Forelimb muscle (tissue), 1 donor: Measurements from ENCODE around the gene ITGA3. TPM values are rescaled to one million over a fixed set of nuclear protein-coding genes. Genes with fewer than 3 reads are reported as not detected.
"Not testable (repeated sequence)": the region's sequence is repeated elsewhere in the genome, so short reads cannot be mapped to it uniquely, and the experiment has no call there.

Experiments
- DNase-seq: peaks from one replicate; pipeline ENCODE4 v3.0.0-alpha.2; 2013; ENCODE audit warnings: low read depth
- polyA plus RNA-seq: library from polyadenylated mRNA; unstranded; fragments of 120-200 nt; gene quantifications from one replicate; pipeline ENCODE4 v1.2.1, GENCODE V29; 2013; ENCODE audit not compliant: insufficient read length

ITGA3 gene
- polyA plus RNA-seq, 1 donor: 29.0 TPM

DNA sequence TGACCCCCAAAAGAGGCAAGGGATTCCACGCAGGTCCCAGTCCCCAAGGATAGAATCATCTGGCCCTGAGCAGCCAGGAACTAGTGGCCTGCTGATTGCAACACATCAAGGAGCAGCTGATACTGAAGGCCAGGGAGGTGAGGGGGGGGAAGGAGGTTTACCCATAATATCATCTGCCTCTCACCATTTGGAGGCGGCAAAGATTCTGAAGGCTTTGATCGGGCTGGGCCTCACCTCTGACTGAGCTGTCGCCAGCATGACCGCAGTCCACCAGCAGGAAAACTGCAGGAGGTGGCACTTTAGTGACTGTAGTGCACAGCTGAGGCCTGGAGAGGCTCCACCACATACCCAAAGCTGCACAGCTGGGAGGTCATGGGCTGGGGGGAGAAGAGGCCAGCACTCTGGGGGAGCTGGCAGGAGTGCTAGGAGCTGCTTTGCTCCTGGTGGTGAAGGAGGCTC is 20.5 kb upstream of the ITGA3 start:
- DNase-seq: no peak

- no peak for DNase-seq
Observed at GRCh38 chr17:50035945-50036344, 20.0 kb upstream of the ITGA3 start.

GRCh38 chr17:50036455-50037261 is 19.3 kb upstream of the ITGA3 start:
- DNase-seq: no peak

DNA sequence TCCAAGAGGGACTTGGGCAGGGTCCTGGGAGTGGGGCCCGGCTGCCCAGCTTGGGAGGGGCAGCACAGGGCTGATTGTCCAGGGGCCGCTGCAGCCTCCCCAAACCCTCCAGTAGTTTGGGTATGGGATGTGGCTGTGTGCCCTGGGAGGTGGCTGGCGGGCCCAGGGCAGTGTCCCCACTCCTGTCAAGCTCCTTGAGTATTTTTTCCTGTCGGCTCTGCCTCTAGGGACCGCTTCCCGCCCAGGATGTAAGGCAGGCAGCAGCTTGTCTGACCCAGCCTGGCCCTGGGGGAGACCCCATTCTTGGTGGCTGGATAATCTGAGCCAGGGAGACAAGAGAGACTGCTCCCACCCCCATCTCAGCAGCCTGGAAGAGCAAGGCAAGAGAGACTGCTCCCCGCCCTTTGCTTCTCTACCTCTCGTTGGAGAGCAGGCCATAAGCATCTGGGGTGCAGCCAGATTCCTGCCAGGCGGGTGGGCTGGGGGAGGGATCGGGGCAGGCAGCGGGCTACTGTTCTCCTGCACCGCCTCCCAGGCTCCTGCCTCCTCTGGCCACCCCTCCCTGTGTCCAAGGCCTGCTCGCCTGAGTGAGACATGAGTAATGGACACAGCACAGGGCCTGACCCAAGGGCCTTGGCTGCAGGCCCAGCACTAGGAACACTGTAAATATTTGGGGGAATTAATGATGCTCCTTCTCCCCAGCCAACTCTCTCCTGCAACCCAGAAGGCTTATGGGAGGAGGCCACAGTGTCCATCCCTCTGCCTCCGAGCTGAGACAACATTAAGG is 18.4 kb upstream of the ITGA3 start:
- DNase-seq: no peak

DNA sequence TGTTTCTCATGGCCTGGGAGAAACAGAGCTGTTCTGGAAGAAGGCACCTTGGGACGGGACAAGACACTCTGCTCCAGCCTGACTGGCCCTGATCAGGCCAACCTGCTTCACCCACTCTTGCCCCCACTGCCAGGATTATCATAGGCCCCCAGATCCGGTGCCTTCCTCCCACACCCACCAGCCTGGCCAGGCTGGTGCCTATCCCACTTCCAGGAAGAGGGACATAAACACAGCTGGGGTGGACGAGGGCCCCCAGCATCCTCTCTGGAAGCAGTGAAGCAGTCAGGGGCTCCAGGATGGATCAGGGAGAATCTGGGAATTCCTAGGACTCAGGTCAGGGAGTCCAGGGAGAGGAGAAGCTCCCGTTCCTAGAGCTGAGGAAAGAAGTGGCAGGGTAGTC is 16.9 kb upstream of the ITGA3 start:
- no peak for DNase-seq

DNA sequence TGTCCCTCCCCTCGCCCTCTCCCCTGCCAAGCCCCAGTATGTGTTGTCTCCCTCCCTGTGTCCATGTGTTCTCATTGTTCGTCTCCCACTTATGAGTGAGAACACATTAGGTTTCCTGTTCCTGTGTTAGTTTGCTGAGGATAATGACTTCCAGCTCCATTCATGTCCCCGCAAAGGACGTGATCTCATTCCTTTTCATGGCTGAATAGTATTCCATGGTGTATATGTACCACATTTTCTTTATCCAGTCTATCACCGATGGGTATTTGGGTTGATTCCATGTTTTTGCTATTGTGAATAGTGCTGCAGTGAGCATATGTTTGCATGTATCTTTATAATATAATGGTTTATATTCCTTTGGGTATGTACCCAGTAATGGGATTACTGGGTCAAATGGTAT is 15.4 kb upstream of the ITGA3 start:
- not testable (repeated sequence) for DNase-seq

GRCh38 chr17:50042211-50042610 is 13.7 kb upstream of the ITGA3 start:
- DNase-seq: no peak

DNA sequence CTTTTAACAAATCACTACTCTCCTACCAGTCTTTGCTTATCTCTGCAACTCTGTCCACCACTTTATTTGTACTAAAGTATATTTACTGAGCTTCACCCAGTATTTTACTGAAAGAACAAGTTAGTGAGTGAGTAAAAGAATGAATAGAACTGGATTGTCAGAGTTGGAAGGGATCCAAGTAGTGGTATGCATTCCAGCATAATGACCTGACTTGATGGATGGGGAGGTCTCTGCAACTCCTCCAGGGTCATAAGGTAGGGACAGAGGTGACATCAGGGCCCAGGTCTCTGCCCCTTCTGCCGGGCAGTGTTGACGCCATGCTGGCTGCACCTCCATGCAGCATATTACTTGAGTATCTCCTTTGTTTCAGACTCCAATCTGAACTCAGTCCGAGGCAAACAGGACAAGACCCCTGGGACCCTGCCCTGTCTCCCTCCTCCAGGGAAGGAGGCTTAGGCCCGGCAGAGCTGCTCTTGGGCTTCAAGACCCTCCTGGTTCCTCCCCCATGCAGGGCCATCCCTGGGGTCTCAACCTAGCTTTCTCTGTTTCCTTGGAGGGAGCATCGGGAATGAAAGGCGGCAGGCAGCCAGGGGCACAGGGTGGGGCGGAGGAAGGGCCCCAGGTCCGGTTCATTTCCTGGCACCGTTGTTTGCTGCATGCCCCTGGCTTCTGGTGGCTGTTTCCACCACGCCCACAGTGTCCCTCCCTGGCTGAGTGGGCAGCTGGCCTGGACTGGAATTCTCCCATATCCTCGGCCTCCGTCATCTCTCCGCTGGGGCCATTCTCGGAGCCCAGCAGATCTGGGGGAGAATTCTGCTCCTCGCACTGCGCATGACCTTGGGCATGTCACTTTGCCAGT is 12.4 kb upstream of the ITGA3 start:
- no peak for DNase-seq

DNA sequence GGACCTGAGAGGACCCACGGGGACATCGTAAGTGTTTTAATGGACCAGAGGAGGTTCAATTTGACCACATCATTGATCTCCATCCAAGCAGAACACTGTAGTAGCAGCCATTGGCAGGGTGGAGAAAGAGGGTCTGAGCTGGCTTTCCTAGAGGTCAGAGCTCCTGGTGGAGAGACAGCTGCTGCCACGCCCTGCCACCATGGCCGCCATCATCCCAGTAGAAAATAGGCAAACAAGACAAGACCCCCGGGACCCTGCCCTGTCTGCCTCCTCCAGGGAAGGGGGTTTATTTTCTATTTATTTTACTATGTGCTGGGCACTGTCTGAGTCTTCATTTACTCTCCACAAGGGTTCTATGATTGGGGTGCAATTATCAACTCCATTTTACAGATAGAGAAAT is 11.4 kb upstream of the ITGA3 start:
- no peak for DNase-seq

GRCh38 chr17:50045154-50045553 is 10.8 kb upstream of the ITGA3 start:
- no peak for DNase-seq

DNA sequence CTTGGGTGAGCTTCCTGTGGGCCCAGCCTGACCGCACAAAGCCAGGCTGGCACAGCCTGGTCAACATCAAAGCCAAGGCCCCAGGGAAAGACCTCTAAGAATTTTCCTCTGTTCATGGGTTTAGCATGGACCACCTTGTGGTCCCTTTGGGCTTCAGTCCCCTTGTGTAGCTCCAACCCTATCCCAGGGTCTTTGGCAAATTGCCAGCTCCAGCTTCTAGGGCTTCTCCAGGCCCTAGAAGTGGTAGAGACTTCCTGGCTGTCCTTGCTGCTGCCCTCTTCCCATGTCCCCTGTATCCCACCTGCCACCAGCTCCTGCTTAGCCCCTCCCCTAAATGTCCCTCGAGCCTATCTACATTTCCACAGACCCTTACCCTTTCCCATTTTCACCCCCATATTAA is 9.7 kb upstream of the ITGA3 start:
- DNase-seq: no peak

GRCh38 chr17:50046667-50047066 is 9.2 kb upstream of the ITGA3 start:
- no peak for DNase-seq

GRCh38 chr17:50047083-50047482 is 8.8 kb upstream of the ITGA3 start:
- no peak for DNase-seq

GRCh38 chr17:50047488-50048126 is 8.3 kb upstream of the ITGA3 start:
- DNase-seq: no peak

GRCh38 chr17:50048146-50048720 is 7.7 kb upstream of the ITGA3 start:
- no peak for DNase-seq

DNA sequence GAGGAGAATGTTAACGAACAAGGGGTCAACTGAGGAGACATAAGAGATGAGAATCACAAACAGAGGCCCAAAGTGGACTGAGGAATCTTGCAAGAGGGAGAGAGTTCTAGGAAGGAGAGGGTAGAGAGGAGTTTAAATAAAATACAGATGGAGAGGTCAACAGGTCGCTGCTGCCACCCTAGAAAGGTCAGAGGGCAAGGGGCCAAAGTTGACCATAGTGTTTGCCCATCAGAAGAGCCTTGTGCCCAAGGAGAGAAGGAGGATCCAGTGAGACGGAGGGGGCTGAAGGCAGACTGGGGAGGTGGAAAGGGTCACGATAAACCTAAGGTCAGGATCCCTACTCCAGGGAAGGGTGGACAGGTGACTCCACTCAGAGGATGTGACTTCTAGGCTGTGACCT is 6.9 kb upstream of the ITGA3 start:
- no peak for DNase-seq

- no peak for DNase-seq
Observed at GRCh38 chr17:50049636-50050035, 6.3 kb upstream of the ITGA3 start.

DNA sequence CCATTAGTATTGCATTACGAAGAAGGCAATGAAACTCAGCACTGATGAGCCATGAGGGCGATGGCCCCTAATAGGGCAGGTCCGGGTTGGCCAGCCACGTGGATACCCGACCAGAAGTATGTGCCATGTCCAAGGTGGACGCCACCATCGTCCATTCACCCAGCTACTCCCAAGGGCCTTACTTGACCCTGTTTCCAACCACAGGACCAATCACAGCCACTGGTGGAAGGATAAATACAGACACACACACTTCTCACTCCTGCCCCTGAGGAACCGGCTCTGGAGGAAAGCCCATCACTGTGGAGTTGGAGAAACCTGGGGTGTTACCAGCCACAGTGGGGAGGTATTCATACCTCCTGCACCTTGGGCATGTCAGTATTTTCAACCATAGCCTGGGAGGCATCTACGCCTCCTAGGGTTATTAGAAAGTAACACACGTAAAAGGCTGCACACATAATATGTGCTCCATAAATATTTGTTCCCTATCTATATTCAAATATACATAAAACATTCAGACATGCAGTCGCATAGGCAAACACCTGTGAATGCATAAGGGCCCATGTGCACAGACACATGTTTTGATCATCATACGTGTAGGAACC is 5.4 kb upstream of the ITGA3 start:
- no peak for DNase-seq

- no peak for DNase-seq
Observed at GRCh38 chr17:50051082-50051576, 4.8 kb upstream of the ITGA3 start.

DNA sequence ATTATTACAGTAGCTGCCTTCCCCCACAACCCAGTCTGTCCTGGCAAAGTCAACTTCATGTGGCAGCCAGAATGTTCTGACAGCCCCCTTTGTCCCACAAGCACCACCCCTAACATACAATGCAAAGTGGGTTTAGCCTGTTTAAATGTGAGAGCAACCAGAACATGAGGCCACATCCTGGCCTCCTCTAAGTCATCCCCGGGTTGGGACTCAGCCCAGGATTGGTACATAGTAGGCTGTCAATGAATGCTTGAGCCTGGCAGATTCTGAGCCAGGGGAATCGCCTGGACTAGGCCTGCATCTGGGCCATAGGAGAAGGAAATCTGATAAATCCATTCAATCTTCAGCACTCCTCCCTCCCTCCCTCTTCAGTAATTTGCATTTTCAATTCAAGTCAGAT is 4.3 kb upstream of the ITGA3 start:
- DNase-seq: no peak
